ENCODE results near the gene TXNDC17.
"Not testable (repeated sequence)": the region's sequence is repeated elsewhere in the genome, so short reads cannot be mapped to it uniquely, and the experiment has no call there.

The TXNDC17 gene

GRCh38 chr17:6684460-6684783 lies 43.6 kb downstream of the TXNDC17 start:
- no peak for DNase-seq (ENCODE audit: low spot score)

GRCh38 chr17:6684881-6685767 lies 44.3 kb downstream of the TXNDC17 start:
- DNase-seq (ENCODE audit: low spot score) = no peak

DNA sequence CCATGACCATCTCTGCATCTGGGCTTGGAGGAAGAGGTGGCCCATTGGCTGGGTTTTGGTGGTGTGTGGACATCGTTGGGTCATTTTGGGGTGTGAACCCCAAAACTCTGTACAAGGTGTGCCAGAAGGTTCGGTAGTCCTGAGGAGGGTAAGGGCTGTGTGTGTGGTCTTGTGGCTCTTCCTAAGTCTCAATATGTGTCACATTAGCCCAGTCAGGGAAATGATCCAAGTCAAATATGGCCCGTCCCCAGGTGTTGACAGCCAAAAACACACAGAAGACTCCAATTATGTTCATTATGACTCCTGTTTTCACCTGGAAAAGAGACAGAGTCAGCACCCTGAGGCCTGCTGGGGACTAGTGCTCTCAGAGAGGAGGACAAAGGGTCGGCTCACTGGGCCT lies 45.2 kb downstream of the TXNDC17 start:
- DNase-seq (ENCODE audit: low spot score) = no peak

GRCh38 chr17:6688944-6689343 lies 48.1 kb downstream of the TXNDC17 start:
- no peak for DNase-seq (ENCODE audit: low spot score)

DNA sequence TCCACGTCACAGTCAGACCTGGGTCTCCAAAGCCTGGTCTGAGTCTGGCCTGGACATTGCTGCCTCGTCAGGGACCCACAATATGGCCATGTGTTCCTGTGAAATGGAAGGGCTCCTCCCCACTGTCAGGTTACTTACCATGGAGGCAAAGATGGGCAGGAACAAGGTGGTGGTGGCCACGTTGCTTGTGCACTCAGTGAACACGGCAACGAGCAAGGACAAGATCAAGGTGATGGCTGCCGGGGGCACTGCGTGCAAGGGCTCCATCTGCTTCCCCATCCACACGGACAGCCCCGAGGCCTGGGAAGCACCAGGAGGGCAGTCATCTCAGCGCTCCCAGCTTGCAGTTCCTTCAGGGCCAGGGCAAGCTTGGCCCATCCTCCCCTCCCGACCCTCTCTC lies 49.8 kb downstream of the TXNDC17 start:
- DNase-seq (ENCODE audit: low spot score) = no peak

- no peak for DNase-seq (ENCODE audit: low spot score)
Observed at GRCh38 chr17:6691546-6691945, 50.7 kb downstream of the TXNDC17 start.

DNA sequence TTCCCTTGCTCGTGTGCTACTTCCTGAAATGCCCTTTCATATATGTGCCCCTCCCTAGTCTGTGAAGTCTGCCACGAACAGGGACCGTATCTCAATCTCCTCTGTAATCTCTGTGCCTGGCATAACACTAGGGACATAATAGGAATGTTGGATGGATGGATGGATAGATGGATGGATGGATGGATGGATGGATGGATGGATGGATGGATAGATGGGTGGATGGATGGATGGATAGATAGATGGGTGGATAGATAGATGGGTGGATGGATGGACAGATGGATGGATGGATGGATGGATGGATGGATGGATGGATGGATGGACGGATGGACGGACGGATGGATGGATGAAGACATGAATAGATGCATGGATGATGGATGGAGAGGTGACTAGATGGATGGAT lies 51.1 kb downstream of the TXNDC17 start:
- not testable (repeated sequence) for DNase-seq (ENCODE audit: low spot score)

All from kidney capillary endothelial cell (primary cell).